Adrenal gland (tissue), 12 donors: Measurements from ENCODE around the gene CTNND1. TPM values are rescaled to one million over a fixed set of nuclear protein-coding genes. Genes with fewer than 3 reads are reported as not detected.
A peak's percentile ranks its signal among the peaks of the same experiment; 100 is the strongest.

Experiments
- DNase-seq, 7 donors: peaks; one replicate each; pipeline ENCODE4 v3.0.0-alpha.2; 2019 to 2020
- H3K27ac ChIP-seq, 5 donors: fragments of 200-600 bp; sonication (generic) in 4 of 5; 1 replicate in 3 of 5; 2 replicates in 2 of 5; pipeline versions ENCODE4 v1.5.1 to v1.8.0; 2016 to 2020; ENCODE audit warnings: mild to moderate bottlenecking in 1 of 5
- H3K27me3 ChIP-seq: fragments of 200-600 bp; 2 replicates; pipeline ENCODE4 v1.8.0; 2021
- H3K36me3 ChIP-seq, 2 donors: fragments of 200-600 bp; replicated peaks in 1 of 2; 1 replicate in 1 of 2; 2 replicates in 1 of 2; pipeline versions ENCODE4 v1.5.1 to v1.8.0; 2018 to 2022
- H3K4me1 ChIP-seq, 2 donors: fragments of 200-600 bp; replicated peaks in 1 of 2; 1 replicate in 1 of 2; 2 replicates in 1 of 2; pipeline versions ENCODE4 v1.5.1 to v1.8.0; 2018 to 2021
- H3K4me3 ChIP-seq, 4 donors: fragments of 200-600 bp; sonication (generic) in 3 of 4; one replicate each; pipeline ENCODE4 v1.5.1; 2016 to 2018
- H3K9me3 ChIP-seq, 3 donors: fragments of 200-600 bp; sonication (generic) in 1 of 3; replicated peaks in 1 of 3; 1 replicate in 2 of 3; 2 replicates in 1 of 3; pipeline versions ENCODE4 v1.5.1 to v1.8.0; 2016 to 2021
- CTCF ChIP-seq, 6 experiments: fragments of 450-650 bp in 4 of 6; fragments of 200-600 bp in 2 of 6; sonication (generic) in 1 of 6; IDR thresholded peaks; 1 replicate in 5 of 6; 2 replicates in 1 of 6; pipeline versions ENCODE4 v1.5.1 to v1.8.0; 2016 to 2021; ENCODE audit warnings: antibody characterized with exemption in 6 of 6, mild to moderate bottlenecking in 2 of 6, moderate library complexity in 1 of 6
- POLR2A ChIP-seq, 2 donors: fragments of 450-650 bp; IDR thresholded peaks; one replicate each; pipeline ENCODE4 v1.6.1; 2017; ENCODE audit warnings: antibody characterized with exemption in 2 of 2, mild to moderate bottlenecking in 2 of 2, moderate library complexity in 1 of 2
- WGBS, 4 donors: extraction: QIAGEN DNeasy Blood & Tissue Kit in 2 of 4; methylation state at CpG; one replicate each; pipeline versions ENCODE4 v1.1.5 to v1.1.7; 2013 to 2017; 5-methylcytosine and 5-hydroxymethylcytosine counted together
- intact Hi-C, 2 donors: fragments of 100-400 bp; cut with DNase I; formaldehyde crosslinking; loops; one replicate each; pipeline versions ENCODE4 v1.14.1 to v1.15.0; 2022 to 2023
- polyA plus RNA-seq, 3 donors: library from polyadenylated mRNA; stranded (reverse); fragments of 200-250 nt in 2 of 3; fragments of 350-450 nt in 1 of 3; fragmentation: Illumina TruSeq in 1 of 3; extraction: RNeasy Lipid Tissue Mini Kit (QIAGEN cat#74804) in 1 of 3; gene quantifications; one replicate each; pipeline ENCODE4 v1.2.3, GENCODE V29; 2013 to 2014
- total RNA-seq, 9 donors: library from RNA; depleted of rRNA in 4 of 9; stranded (reverse); fragments of >200 nt in 4 of 9; fragments of 120-200 nt in 1 of 9; fragmentation: NEBNext Ultra II Directional in 1 of 9; extraction: Animal tissue kit (Norgen Biotek cat#: 25700) in 1 of 9; gene quantifications; one replicate each; pipeline versions ENCODE4 v1.1.0 to v1.2.4, GENCODE V29; 2013 to 2023
- donor health status: healthy with polysubstance abuse.
- donor health status: Bipolar disorder and iron deficiency.
- donor health status: DM: yes; HTN: yes; CAD: no.
- donor health status: DM: no; HTN: no; CAD: no.
- donor health status: DM: no; HTN: no; CAD: no.
- donor health status: DM: yes; HTN: yes; CAD: no.

CTNND1 gene
- total and polyA plus RNA-seq, 12 donors = 26.3 to 152 (median 107) TPM

- Histone ChIP-seq H3K27ac (peak overlapping the region in 4 of 5 donors; percentile 12 to 92 (median 79)), H3K4me3 (peak overlapping the region in 1 of 4 donors; percentile 9), H3K9me3 (no peaks in the 10 kb centered on the region), H3K4me1 (peaks cover 73 to 92% of the 10 kb centered on the region in 2 donors), H3K36me3 (no peaks in the 10 kb centered on the region), H3K27me3 (no peaks in the 10 kb centered on the region)
- no peak for TF ChIP-seq CTCF (IDR thresholded peaks at IDR 0.05)
- TF ChIP-seq POLR2A (IDR thresholded peaks at IDR 0.05) = no peak
- intact Hi-C loops = no loop called here
- WGBS, 4 donors = 45 to 61% (median 51%) methylated on average over 5 of the region's 5 CpGs
- peak in 1 of 7 donors; percentile 49 for DNase-seq
Observed at GRCh38 chr11:57775491-57775890, 13.9 kb downstream of the CTNND1 start.

GRCh38 chr11:57776031-57776521 is 14.5 kb downstream of the CTNND1 start:
- TF ChIP-seq POLR2A (IDR thresholded peaks at IDR 0.05) (no peak), CTCF (IDR thresholded peaks at IDR 0.05) (no peak)
- intact Hi-C loops = no loop called here
- no peak for DNase-seq
- Histone ChIP-seq H3K27ac (peak overlapping the region in 4 of 5 donors; percentile 12 to 92 (median 79)), H3K4me1 (peaks cover 72 to 90% of the 10 kb centered on the region in 2 donors), H3K4me3 (peak overlapping the region in 1 of 4 donors; percentile 9), H3K27me3 (no peaks in the 10 kb centered on the region), H3K36me3 (no peaks in the 10 kb centered on the region), H3K9me3 (no peaks in the 10 kb centered on the region)
- 61 to 78% (median 72%) methylated on average over 3 of the region's 3 CpGs for WGBS, 4 donors

- Histone ChIP-seq H3K36me3 (no peaks in the 10 kb centered on the region), H3K27ac (peak overlapping the region in 4 of 5 donors; percentile 76 to 92 (median 84)), H3K9me3 (no peaks in the 10 kb centered on the region), H3K4me3 (no peak overlapping the region), H3K27me3 (no peaks in the 10 kb centered on the region), H3K4me1 (peaks cover 76 to 97% of the 10 kb centered on the region in 2 donors)
- intact Hi-C loops = no loop called here
- no peak for TF ChIP-seq POLR2A (IDR thresholded peaks at IDR 0.05)
- TF ChIP-seq CTCF (IDR thresholded peaks at IDR 0.05) = no peak
- 23 to 49% (median 31%) methylated on average over 2 of the region's 2 CpGs for WGBS, 4 donors
- no peak for DNase-seq
Observed at GRCh38 chr11:57776577-57777210, 15.1 kb downstream of the CTNND1 start.

- Histone ChIP-seq H3K36me3 (no peaks in the 10 kb centered on the region), H3K27me3 (no peaks in the 10 kb centered on the region), H3K4me1 (peaks cover 69 to 98% of the 10 kb centered on the region in 2 donors), H3K4me3 (peak overlapping the region in 1 of 4 donors; percentile 17), H3K9me3 (no peaks in the 10 kb centered on the region), H3K27ac (peak overlapping the region; percentile 66 to 92 (median 82))
- TF ChIP-seq CTCF (IDR thresholded peaks at IDR 0.05) (no peak), POLR2A (IDR thresholded peaks at IDR 0.05) (no peak)
- WGBS, 4 donors = 23 to 38% (median 27%) methylated on average over 3 of the region's 3 CpGs
- no peak for DNase-seq
- intact Hi-C loops = no loop called here
Observed at GRCh38 chr11:57777969-57778317, 16.3 kb downstream of the CTNND1 start.
